Spleen (tissue), 11 donors: Measurements from ENCODE around the gene MYO18A. TPM values are rescaled to one million over a fixed set of nuclear protein-coding genes. Genes with fewer than 3 reads are reported as not detected.

ENCODE experiments used
- DNase-seq: peaks from one replicate; pipeline ENCODE4 v3.0.0-alpha.2; 2020
- H3K27ac ChIP-seq, 8 donors: fragments of 200-600 bp; sonication (generic) in 7 of 8; 1 replicate in 4 of 8; 2 replicates in 4 of 8; pipeline versions ENCODE4 v1.5.0 to v1.8.0; 2016 to 2021; ENCODE audit warnings: inconsistent platforms in 4 of 8, mild to moderate bottlenecking in 4 of 8, moderate library complexity in 1 of 8
- H3K27me3 ChIP-seq, 7 donors: fragments of 200-600 bp; sonication (generic) in 6 of 7; replicated peaks in 1 of 7; 1 replicate in 4 of 7; 2 replicates in 3 of 7; pipeline versions ENCODE4 v1.5.0 to v1.8.0; 2016 to 2021; ENCODE audit warnings: inconsistent platforms in 3 of 7, mild to moderate bottlenecking in 1 of 7
- H3K36me3 ChIP-seq, 6 donors: fragments of 200-600 bp; sonication (generic) in 5 of 6; 1 replicate in 4 of 6; 2 replicates in 2 of 6; pipeline versions ENCODE4 v1.5.0 to v1.8.0; 2016 to 2021; ENCODE audit warnings: inconsistent platforms in 2 of 6
- H3K4me1 ChIP-seq, 6 donors: fragments of 200-600 bp; sonication (generic) in 5 of 6; 1 replicate in 3 of 6; 2 replicates in 3 of 6; pipeline versions ENCODE4 v1.5.0 to v1.8.0; 2016 to 2021; ENCODE audit warnings: inconsistent platforms in 3 of 6
- H3K4me3 ChIP-seq, 8 donors: fragments of 200-600 bp; sonication (generic) in 7 of 8; 1 replicate in 4 of 8; 2 replicates in 4 of 8; pipeline versions ENCODE4 v1.5.0 to v1.8.0; 2016 to 2021; ENCODE audit warnings: inconsistent platforms in 4 of 8, mild to moderate bottlenecking in 4 of 8, moderate library complexity in 2 of 8
- H3K9me3 ChIP-seq, 8 donors: fragments of 200-600 bp; sonication (generic) in 7 of 8; 1 replicate in 4 of 8; 2 replicates in 4 of 8; pipeline versions ENCODE4 v1.5.0 to v1.8.0; 2016 to 2021; ENCODE audit warnings: inconsistent platforms in 4 of 8
- CTCF ChIP-seq, 11 experiments: fragments of 200-600 bp in 7 of 11; fragments of 450-650 bp in 4 of 11; sonication (generic) in 4 of 11; IDR thresholded peaks in 8 of 11; conservative IDR thresholded peaks in 3 of 11; 1 replicate in 7 of 11; 2 replicates in 4 of 11; pipeline versions ENCODE4 v1.4.0 to v1.8.0; 2016 to 2021; ENCODE audit warnings: antibody characterized with exemption in 11 of 11, inconsistent platforms in 4 of 11, mild to moderate bottlenecking in 1 of 11
- POLR2A ChIP-seq, 3 donors: fragments of 450-650 bp; IDR thresholded peaks; one replicate each; pipeline ENCODE4 v1.5.1; 2017; ENCODE audit warnings: antibody characterized with exemption in 3 of 3, mild to moderate bottlenecking in 1 of 3
- POLR2AphosphoS5 ChIP-seq, 3 donors: sonication (generic); formaldehyde crosslinking; IDR thresholded peaks; one replicate each; pipeline ENCODE4 v1.5.1; 2017; ENCODE audit warnings: antibody characterized with exemption in 3 of 3
- WGBS, 5 donors: extraction: QIAGEN DNeasy Blood & Tissue Kit in 3 of 5; methylation state at CpG; one replicate each; pipeline versions ENCODE4 v1.1.5 to v1.1.7; 2013 to 2018; 5-methylcytosine and 5-hydroxymethylcytosine counted together
- intact Hi-C: fragments of 100-400 bp; cut with DNase I; formaldehyde crosslinking; loops from one replicate; pipeline ENCODE4 v1.15.0; 2023; ENCODE audit warnings: low total_unique reads
- polyA plus RNA-seq, 3 donors: library from polyadenylated mRNA; stranded (reverse); fragments of 200-250 nt; gene quantifications; one replicate each; pipeline ENCODE4 v1.2.1, GENCODE V29; 2013
- total RNA-seq, 7 donors: library from RNA; depleted of rRNA in 3 of 7; stranded (reverse); fragments of >200 nt in 3 of 7; fragmentation: NEBNext Ultra II Directional in 4 of 7; extraction: Animal tissue kit (Norgen Biotek cat#: 25700) in 4 of 7; gene quantifications; one replicate each; pipeline versions ENCODE4 v1.1.0 to v1.2.1, GENCODE V29; 2016 to 2021
- donor health status: healthy with polysubstance abuse.
- donor health status: DM: no; HTN: no; CAD: no; lungs with moderate emphysema.
- donor health status: DM: no; HTN: no; CAD: no.
- donor health status: Bipolar disorder and iron deficiency.
- donor health status: healthy.
- donor health status: DM: no; HTN: no; CAD: no.
- donor health status: DM: yes; HTN: yes; CAD: no.

MYO18A gene
- total and polyA plus RNA-seq, 10 donors = 24.2 to 114 (median 68.0) TPM

- no peak for DNase-seq
- Histone ChIP-seq H3K4me1 (peaks cover 23 to 58% (median 44%) of the 10 kb centered on the region in 6 donors), H3K36me3 (no peaks in the 10 kb centered on the region), H3K27me3 (peaks cover 0 to 24% (median 0%) of the 10 kb centered on the region in 7 donors), H3K4me3 (peak overlapping the region in 3 of 8 donors; percentile 45 to 77 (median 54)), H3K27ac (peak overlapping the region in 7 of 8 donors; percentile 26 to 88 (median 83)), H3K9me3 (no peaks in the 10 kb centered on the region)
- intact Hi-C loops = no loop called here
- WGBS, 5 donors = 67 to 90% (median 81%) methylated on average over 4 to 8 of the region's 8 CpGs
- TF ChIP-seq POLR2AphosphoS5 (IDR thresholded peaks at IDR 0.05) (no peak), POLR2A (IDR thresholded peaks at IDR 0.05) (no peak), CTCF (IDR thresholded peaks at IDR 0.05 in 8 of 11, conservative IDR thresholded peaks at IDR 0.05 in 3 of 11) (no peak)
Observed at GRCh38 chr17:29178750-29179231, 1.4 kb downstream of the MYO18A start.

- TF ChIP-seq POLR2AphosphoS5 (IDR thresholded peaks at IDR 0.05) = no peak
- no peak for TF ChIP-seq CTCF (IDR thresholded peaks at IDR 0.05 in 8 of 11, conservative IDR thresholded peaks at IDR 0.05 in 3 of 11)
- TF ChIP-seq POLR2A (IDR thresholded peaks at IDR 0.05) = no peak
- Histone ChIP-seq H3K4me1 (peaks cover 23 to 58% (median 44%) of the 10 kb centered on the region in 6 donors), H3K27ac (peak overlapping the region in 7 of 8 donors; percentile 62 to 88 (median 83)), H3K9me3 (no peaks in the 10 kb centered on the region), H3K27me3 (peaks cover 0 to 24% (median 0%) of the 10 kb centered on the region in 7 donors), H3K4me3 (peak overlapping the region in 2 of 8 donors; percentile 54 to 77), H3K36me3 (no peaks in the 10 kb centered on the region)
- 76 to 82% (median 79%) methylated on average over 4 of the region's 4 CpGs for WGBS, 5 donors
- intact Hi-C loops = no loop called here
- DNase-seq = no peak
Observed at GRCh38 chr17:29177871-29178749, 2.1 kb downstream of the MYO18A start.

GRCh38 chr17:29177541-29177870 lies 2.7 kb downstream of the MYO18A start:
- peak overlapping the region in 7 of 8 donors; percentile 62 to 88 (median 83) for H3K27ac ChIP-seq
- no peak for DNase-seq
- peaks cover 23 to 58% (median 44%) of the 10 kb centered on the region in 6 donors for H3K4me1 ChIP-seq
- no peak for TF ChIP-seq CTCF (IDR thresholded peaks at IDR 0.05 in 8 of 11, conservative IDR thresholded peaks at IDR 0.05 in 3 of 11)
- no peak for TF ChIP-seq POLR2A (IDR thresholded peaks at IDR 0.05)
- TF ChIP-seq POLR2AphosphoS5 (IDR thresholded peaks at IDR 0.05) = no peak
- peaks cover 0 to 24% (median 0%) of the 10 kb centered on the region in 7 donors for H3K27me3 ChIP-seq
- WGBS, 5 donors = 55 to 82% (median 74%) methylated on average over 1 to 3 of the region's 3 CpGs
- H3K4me3 ChIP-seq = no peak overlapping the region
- intact Hi-C loops = no loop called here
- H3K9me3 ChIP-seq = no peaks in the 10 kb centered on the region
- H3K36me3 ChIP-seq = no peaks in the 10 kb centered on the region
